Medulla oblongata (tissue), 1 donor: ENCODE results near the gene ZBTB17.

Experiments used
- DNase-seq: peaks from one replicate; pipeline ENCODE4 v3.0.0-alpha.2; 2015; ENCODE audit errors: extremely low spot score

The ZBTB17 gene

GRCh38 chr1:15960808-15961207, 15.1 kb downstream of the ZBTB17 start:
- DNase-seq, result no peak

- no peak for DNase-seq
Measured at GRCh38 chr1:15959827-15960446, 16.0 kb downstream of the ZBTB17 start.

- DNase-seq, result no peak
Measured at GRCh38 chr1:15959424-15959823, 16.5 kb downstream of the ZBTB17 start.

- DNase-seq, result no peak
Measured at GRCh38 chr1:15958793-15959192, 17.1 kb downstream of the ZBTB17 start.

DNA sequence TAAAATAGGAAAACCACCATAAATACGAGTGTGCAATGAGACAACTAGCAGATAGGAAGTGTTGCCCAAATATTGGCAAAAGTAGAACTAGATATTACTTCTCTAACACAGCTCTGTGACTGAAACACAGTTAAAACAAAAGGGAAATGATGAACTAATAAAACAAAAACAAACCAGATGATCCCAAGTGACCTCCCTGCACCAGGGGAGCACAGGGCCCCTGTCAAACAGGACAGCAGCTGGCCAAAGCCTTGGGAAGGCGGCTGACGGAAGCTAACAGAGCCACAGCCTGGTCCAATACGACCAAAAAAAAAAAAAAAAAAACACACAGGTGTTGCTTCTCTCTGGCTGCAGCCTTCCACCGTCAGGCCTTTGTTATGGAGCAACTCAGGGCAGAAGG, 17.8 kb downstream of the ZBTB17 start:
- no peak for DNase-seq

GRCh38 chr1:15957221-15958095, 18.4 kb downstream of the ZBTB17 start:
- no peak for DNase-seq

- DNase-seq, result no peak
Measured at GRCh38 chr1:15956150-15956549, 19.8 kb downstream of the ZBTB17 start.

GRCh38 chr1:15955552-15955951, 20.3 kb downstream of the ZBTB17 start:
- DNase-seq, result no peak

GRCh38 chr1:15954316-15954715, 21.6 kb downstream of the ZBTB17 start:
- DNase-seq, result no peak

GRCh38 chr1:15953791-15954241, 22.1 kb downstream of the ZBTB17 start:
- DNase-seq, result peak; percentile 45

GRCh38 chr1:15953294-15953771, 22.6 kb downstream of the ZBTB17 start:
- no peak for DNase-seq

DNA sequence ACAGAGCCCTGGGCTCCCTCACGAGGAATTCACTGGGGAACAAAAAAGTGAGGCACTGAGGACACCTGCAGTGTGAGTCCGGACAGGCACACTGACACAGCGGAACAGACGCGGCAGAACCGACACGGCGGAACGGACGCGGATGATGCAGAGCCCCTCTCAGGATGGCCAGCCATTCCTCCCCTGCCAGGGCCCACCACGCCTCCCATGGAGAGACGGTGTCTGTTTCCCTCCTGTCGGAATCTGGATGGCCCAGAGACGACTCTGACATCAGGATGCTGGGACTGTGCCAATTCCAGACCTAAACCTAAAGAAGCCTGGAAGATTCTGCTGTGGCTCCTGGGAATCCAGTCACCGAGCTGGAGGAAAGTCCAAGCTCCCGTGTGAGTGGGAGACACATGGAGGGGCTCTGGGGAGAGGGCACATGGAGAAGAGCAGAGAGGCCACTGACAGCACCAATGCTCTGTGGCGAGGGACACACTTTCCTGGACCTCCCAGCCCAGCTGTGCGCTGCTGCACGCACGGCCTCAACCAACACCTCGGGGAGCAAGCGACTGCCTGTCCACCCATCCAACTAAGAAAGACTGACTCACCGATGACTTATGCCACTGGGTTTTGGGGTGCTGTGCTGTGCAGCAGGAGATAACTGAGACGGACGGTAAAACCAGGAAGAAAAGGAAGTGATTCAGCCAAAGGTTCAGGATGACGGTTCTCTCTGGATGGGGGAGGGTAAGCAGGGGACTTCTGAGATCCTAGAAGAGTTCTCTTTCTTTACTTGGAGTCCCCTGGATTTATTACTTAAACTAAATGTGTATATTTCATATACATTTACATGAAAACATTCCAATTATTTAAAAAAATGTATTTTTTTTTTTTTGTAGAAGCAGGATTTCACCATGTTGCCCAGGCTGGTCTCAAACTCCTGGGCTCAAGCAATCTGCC, 23.3 kb downstream of the ZBTB17 start:
- DNase-seq, result no peak

GRCh38 chr1:15951341-15952153, 24.4 kb downstream of the ZBTB17 start:
- no peak for DNase-seq

DNA sequence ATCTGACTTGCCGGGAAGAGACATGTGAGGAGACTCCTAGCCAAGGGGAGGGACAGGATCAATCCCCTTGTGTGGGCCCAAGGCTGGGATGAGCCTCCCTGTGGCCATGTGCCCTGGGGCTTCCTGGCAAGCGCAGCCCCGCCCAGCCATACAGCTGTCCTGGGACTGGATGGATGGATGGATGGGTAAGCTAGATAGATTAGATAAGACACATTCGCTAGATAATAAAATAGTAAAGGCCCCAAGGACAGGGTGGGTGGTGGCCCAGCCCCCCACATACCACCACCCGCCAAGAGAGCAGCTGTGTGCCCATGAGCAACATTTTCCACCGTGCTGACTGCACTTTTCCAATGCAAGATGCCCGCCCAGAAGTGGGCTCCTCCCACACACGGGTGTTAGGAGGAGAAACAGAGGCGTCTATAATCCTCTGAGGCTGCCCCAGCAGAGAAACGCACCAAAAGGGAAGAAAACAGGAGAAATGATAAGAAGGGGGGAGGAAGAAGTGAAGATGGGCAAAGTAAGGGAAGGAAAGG, 25.1 kb downstream of the ZBTB17 start:
- no peak for DNase-seq

- no peak for DNase-seq
Measured at GRCh38 chr1:15950302-15950701, 25.6 kb downstream of the ZBTB17 start.

DNA sequence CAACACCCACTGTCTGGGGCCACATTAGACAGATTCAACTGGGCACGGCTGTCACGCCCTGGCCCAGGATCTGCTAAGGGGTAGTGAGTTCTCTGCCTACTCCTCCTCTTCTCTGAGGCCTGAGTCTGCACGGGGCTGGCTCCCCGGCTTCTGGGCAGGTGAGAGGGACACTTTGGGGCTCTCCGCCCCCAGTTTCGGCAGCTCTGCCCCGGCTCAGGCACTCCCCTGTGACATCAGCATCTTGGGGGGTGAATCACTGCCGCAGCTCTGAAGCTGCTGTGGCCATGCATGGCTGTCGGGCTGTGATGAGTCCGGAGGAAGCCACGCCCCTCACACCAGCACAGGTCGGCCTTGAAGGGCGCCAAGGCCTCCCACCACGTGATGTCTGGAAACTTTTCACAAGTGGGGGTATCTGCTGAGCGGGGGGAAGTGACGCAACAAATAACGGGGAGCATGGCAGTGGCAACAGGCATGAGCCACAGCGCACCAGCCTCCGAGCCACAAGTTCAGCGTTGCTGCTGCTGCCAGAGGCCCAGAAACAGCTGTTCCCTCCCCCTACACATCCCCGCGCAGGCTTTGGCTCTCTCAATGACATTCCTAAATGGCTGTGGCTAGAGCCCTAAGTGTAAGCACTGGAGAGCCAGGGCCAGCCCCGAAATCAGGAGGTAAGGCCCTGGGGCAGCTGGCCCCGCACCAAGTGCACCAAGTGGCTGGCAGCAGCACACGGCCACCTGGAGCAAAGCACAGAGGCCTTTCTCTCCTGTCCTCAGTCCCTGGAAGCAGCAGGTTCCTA, 26.3 kb downstream of the ZBTB17 start:
- DNase-seq, result peak; percentile 60

- DNase-seq, result no peak
Measured at GRCh38 chr1:15948595-15949452, 27.1 kb downstream of the ZBTB17 start.

DNA sequence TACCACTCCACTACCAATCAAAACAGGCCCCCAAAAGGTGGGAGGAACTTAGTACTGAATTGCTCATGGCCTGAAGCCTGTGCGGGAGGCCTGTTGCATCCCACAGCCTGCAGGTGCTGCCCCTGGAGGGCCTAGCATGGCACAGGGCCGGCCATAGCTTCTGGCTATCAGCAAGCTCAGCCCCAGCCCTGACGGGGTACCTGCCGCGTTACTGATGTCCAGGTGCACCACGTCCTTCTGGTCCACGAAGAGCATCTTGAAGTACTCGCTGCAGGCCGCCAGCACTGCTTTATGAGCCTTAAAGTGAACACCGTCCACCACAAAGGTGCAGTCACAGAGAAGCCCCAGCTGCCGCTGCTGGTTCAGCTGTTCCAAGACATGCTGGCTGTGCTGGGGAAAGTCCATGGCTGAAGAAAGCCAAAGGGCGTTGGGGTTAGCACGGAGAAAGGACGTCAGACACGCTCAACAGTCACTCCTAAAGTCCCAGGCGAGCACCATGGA, 27.8 kb downstream of the ZBTB17 start:
- DNase-seq, result no peak
